WTC11 (cell line): ENCODE measurements around the gene RAET1E.
"Not testable (repeated sequence)": the region's sequence is repeated elsewhere in the genome, so short reads cannot be mapped to it uniquely, and the experiment has no call there.

Source experiments
- CREB1 ChIP-seq: sonication (generic); formaldehyde crosslinking; IDR thresholded peaks from 2 replicates; pipeline ENCODE4 v1.8.0; 2023; ENCODE audit warnings: mild to moderate bottlenecking, missing genetic modification reagents
- CREM ChIP-seq: sonication (generic); formaldehyde crosslinking; IDR thresholded peaks from 2 replicates; pipeline ENCODE4 v1.8.1; 2022; ENCODE audit warnings: mild to moderate bottlenecking, missing genetic modification reagents, moderate library complexity
- FOXK1 ChIP-seq: sonication (generic); formaldehyde crosslinking; IDR thresholded peaks from 2 replicates; pipeline ENCODE4 v1.8.0; 2022; ENCODE audit warnings: mild to moderate bottlenecking, moderate library complexity, missing genetic modification reagents
- MAX ChIP-seq: sonication (generic); formaldehyde crosslinking; IDR thresholded peaks from 2 replicates; pipeline ENCODE4 v1.8.0; 2022; ENCODE audit warnings: mild to moderate bottlenecking, missing genetic modification reagents
- NR2C2 ChIP-seq: sonication (generic); formaldehyde crosslinking; IDR thresholded peaks from 2 replicates; pipeline ENCODE4 v1.8.0; 2022; ENCODE audit warnings: mild to moderate bottlenecking, missing genetic modification reagents
- SMAD3 ChIP-seq: sonication (generic); formaldehyde crosslinking; IDR thresholded peaks from 2 replicates; pipeline ENCODE4 v1.8.0; 2022; ENCODE audit warnings: missing genetic modification reagents, mild to moderate bottlenecking, borderline replicate concordance
- SP1 ChIP-seq: sonication (generic); formaldehyde crosslinking; conservative IDR thresholded peaks from 2 replicates; pipeline ENCODE4 v1.8.1; 2022; ENCODE audit warnings: missing genetic modification reagents
- TCF7 ChIP-seq: sonication (generic); formaldehyde crosslinking; IDR thresholded peaks from 2 replicates; pipeline ENCODE4 v1.8.0; 2022; ENCODE audit warnings: mild to moderate bottlenecking, low read depth, missing genetic modification reagents, moderate library complexity
- TEAD4 ChIP-seq: sonication (generic); formaldehyde crosslinking; IDR thresholded peaks from 2 replicates; pipeline ENCODE4 v1.8.0; 2022; ENCODE audit warnings: mild to moderate bottlenecking, missing genetic modification reagents
- USF2 ChIP-seq: sonication (generic); formaldehyde crosslinking; IDR thresholded peaks from 2 replicates; pipeline ENCODE4 v1.8.1; 2023; ENCODE audit warnings: mild to moderate bottlenecking, missing genetic modification reagents, moderate library complexity
- ZBTB21 ChIP-seq: sonication (generic); formaldehyde crosslinking; IDR thresholded peaks from 2 replicates; pipeline ENCODE4 v1.8.1; 2023; ENCODE audit warnings: mild to moderate bottlenecking, missing genetic modification reagents, borderline replicate concordance
- TF ChIP-seq, protein P1 (sequence below): fragments of 200-600 bp; IDR thresholded peaks from 2 replicates; pipeline ENCODE4 v1.8.0; 2022; ENCODE audit warnings: antibody characterized with exemption

DNA sequence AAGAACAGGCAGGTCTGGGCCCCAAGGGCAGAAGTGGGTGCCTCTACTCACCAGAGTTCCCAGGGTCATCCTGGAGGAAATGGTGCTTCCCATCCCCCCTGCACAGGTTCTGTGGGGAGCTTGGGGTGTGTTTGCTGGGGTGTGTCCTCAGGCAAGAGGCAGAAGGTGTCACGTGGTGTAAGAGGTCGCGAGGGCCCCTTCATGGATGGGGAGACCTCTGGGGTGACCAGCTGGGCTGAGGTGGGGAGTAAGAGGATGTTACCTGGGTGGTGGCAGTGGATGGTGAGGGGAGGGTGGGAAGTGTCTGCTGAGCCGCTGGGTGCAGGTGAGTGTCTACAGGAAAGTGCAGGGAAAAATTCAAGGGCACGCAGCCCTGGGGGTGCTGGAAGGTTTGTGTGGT is 24.2 kb upstream of the RAET1E start:
- not testable (repeated sequence) for TF ChIP-seq CREB1 (CRISPR knock-in tag); USF2 (CRISPR knock-in tag); SMAD3; FOXK1; MAX; TCF7; CREM (CRISPR knock-in tag); SP1 (CRISPR knock-in tag); NR2C2 (CRISPR knock-in tag); TEAD4 (CRISPR knock-in tag); ZBTB21 (CRISPR knock-in tag)
- TF ChIP-seq, protein P1, sequence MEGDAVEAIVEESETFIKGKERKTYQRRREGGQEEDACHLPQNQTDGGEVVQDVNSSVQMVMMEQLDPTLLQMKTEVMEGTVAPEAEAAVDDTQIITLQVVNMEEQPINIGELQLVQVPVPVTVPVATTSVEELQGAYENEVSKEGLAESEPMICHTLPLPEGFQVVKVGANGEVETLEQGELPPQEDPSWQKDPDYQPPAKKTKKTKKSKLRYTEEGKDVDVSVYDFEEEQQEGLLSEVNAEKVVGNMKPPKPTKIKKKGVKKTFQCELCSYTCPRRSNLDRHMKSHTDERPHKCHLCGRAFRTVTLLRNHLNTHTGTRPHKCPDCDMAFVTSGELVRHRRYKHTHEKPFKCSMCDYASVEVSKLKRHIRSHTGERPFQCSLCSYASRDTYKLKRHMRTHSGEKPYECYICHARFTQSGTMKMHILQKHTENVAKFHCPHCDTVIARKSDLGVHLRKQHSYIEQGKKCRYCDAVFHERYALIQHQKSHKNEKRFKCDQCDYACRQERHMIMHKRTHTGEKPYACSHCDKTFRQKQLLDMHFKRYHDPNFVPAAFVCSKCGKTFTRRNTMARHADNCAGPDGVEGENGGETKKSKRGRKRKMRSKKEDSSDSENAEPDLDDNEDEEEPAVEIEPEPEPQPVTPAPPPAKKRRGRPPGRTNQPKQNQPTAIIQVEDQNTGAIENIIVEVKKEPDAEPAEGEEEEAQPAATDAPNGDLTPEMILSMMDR = not testable (repeated sequence)
